NCI-H146 treated with DMSO at 0.1 percent for 48 hours (cell line): ENCODE data around the gene RBFOX2.
"Not testable (repeated sequence)": the region's sequence is repeated elsewhere in the genome, so short reads cannot be mapped to it uniquely, and the experiment has no call there.

Experiments used
- DNase-seq: peaks from one replicate; lab custom pipeline; 2025; ENCODE audit not compliant: unreplicated experiment; lab: John Stamatoyannopoulos, UW

Gene RBFOX2, protein sequence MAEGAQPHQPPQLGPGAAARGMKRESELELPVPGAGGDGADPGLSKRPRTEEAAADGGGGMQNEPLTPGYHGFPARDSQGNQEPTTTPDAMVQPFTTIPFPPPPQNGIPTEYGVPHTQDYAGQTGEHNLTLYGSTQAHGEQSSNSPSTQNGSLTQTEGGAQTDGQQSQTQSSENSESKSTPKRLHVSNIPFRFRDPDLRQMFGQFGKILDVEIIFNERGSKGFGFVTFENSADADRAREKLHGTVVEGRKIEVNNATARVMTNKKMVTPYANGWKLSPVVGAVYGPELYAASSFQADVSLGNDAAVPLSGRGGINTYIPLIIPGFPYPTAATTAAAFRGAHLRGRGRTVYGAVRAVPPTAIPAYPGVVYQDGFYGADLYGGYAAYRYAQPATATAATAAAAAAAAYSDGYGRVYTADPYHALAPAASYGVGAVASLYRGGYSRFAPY

DNA sequence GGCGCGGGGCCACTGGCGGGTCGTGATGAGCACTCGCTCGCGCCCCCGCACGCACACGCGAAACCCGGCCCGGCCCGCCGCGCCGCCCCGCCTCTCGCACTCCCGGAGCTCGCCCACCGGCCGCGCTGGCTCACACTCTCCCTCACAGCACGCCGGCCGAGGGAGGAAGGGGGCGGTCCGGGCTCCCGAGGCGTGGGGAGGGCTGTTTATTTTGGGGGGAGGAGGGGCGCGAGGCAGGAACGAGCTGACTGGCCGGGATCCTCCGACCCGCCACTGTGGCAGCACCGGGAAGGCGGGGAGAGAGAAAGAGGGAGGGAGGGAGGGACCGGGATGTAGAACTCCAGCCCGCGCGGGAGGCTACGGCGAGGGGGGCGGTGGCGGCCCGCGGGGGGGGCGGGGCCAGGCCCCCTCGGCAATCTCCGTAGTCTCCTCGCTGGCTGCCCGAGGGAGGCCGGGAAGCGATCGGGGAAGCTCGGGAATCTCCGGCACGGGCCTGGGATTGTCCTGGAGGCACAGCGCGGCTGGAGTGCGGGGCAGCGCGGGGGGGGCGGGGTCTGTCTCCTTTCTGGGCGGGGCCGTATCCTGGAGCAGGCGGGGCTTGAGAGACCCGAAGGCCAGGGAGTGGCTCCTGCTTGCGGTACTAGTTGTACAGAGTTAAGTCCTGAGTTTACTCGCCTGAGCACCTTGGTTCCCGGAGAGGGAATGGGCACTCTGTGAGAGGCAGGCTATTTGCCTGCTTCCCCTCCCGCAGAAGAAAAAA lies at the start of gene RBFOX2:
TSS of gene RBFOX2 (minus strand) at position 179 of the 760 bp plus-strand sequence. CDS start 399 bp downstream, outside the sequence.
- peak; percentile 95 for DNase-seq

DNA sequence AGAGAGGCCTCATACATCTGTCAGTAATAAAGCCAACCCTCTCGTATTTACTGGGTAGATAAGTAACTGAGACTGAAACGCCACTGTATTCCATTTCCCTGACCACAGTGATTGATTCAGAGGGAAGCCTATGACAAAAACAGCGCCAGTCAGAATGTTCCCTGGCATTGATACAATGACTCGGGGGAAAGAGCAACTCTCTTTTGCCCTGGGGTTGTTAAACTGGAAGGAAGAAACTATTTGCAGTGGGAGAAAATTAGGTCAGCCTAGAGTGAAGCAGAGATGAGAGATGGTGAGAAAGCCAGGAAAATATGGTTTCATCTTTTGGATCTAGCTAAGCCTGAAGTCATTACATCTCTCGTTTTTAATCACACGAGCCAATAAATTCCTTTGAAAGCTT lies 48.6 kb upstream of the RBFOX2 start:
- no peak for DNase-seq

DNA sequence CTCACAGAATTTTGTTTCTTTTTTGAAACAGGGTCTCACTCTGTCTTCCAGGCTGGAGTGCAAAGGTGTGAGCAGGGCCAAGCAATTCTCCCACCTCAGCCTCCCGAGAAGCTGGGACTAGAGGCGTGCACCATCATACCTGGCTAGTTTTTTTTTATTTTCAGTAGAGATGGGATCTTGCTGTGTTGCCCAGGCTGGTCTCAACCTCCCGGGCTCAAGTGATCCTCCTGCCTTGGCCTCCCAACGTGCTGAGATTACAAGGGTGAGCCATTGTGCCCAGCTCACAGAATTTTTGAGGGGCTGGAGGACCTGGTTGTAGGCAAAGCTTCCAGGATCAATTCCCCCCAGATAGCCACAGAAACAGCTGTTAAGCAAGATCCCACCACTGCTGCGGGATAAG lies 47.1 kb upstream of the RBFOX2 start:
- no peak for DNase-seq

DNA sequence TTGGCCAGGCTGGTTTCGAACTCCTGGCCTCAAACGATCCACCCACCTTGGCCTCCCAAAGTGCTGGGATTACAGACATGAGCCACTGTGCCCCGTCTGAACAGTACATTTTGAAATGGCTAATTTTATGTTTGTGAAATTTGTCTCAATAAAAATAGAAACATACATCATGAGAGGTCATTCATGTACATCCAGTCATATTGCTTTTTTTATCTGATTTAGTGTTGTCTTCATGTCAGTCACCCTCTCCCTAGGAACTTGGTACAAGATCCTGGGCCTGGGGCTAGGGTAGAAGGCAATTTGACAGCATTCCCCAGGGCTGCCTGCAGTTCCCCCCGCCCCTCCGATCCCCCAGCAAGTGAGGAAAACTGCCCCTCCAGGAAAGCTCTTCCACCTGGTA lies 46.6 kb upstream of the RBFOX2 start:
- DNase-seq = no peak

DNA sequence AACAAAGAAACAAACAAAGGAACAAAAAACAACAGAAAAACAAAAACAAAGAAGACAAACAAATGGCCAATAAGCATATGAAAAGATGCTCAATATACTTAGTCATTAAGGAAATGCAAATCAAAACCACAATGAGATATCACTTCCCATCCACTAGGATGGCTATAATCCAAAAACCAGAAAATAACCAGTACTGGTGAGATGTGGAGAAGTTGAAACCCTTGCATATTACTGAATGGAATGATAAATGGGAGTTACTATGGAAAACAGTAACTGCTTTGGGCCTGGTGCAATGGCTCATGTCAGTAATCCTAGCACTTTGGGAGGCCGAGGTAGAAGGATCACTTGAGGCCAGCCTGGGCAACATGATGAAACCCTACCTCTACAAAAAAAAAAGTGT lies 44.9 kb upstream of the RBFOX2 start:
- no peak for DNase-seq

DNA sequence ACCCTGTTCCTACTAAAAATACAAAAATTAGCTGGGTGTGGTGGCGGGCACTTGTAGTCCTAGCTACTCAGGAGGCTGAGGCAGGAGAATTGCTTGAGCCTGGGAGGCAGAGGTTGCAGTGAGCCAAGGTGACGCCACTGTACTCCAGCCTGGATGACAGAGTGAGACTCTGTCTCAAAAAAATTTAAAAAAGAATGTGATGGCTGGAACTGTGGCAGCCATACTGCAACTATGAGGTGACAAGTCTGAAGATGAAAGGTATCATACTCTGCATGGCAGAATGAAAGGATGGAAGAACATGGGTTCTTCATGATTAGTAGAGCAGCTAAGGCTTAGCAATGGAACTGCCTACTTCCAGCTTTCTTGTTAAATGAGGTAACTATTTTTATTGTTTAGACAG lies 42.0 kb upstream of the RBFOX2 start:
- not testable (repeated sequence) for DNase-seq

DNA sequence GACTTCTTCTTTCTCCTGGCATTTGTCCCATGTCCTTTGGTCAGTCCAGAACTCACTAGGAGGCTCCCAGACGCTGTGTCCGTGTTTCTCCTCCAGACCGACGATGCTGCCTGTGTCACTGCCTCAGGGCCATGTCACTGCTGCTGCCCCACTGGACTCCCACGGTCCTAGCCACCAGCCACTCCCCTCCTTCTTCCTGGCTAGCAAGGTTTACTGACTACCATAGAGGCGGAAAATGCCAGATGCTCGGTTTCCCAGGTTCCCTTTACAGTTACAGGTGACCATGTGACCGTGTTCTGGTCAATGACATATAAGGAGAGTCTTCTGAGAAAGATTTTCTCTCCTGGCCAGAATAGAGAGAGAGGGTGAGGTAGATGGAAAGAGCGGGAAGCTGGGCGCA lies 40.7 kb upstream of the RBFOX2 start:
- DNase-seq = no peak

DNA sequence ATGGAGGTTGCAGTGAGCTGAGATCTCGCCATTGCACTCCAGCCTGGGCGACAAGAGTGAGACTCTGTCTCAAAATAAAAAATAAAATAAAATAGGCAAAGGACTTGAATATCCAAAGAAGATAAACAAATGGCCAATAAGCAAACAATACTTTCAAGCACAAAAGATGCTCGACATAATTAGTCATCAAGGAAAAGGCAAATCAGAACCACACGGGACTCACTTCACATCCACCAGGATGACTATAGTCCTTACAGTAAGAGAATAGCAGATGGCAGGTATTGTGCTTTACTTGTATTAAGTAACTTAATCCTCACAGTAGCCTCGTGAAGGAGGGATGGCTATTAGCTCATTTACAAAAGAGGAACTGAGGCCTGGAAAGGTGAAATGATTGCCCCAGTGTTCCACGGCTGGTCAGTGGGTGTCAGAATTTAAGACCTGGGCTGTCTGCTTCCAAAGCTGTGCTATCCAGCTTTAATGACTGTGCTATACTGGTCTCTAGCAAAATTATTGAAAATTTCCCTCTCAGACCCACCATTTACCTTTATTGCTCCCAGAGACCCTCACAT lies 40.2 kb upstream of the RBFOX2 start:
- no peak for DNase-seq

DNA sequence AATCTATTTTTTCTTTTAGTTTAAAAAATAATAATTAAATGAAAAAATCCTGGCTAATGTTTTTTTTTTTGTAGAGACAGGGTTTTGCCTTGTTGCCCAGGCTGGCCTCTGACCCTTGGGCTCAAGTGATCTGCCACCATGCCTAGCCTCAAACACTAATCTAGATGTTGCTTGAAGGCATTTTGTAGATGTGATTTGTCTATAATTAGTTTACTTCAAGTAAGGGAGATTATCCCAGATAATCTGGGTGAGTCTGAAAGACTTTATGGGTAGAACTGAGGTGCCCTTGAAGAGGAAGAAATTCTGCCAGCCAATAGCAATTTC lies 38.6 kb upstream of the RBFOX2 start:
- DNase-seq = no peak

DNA sequence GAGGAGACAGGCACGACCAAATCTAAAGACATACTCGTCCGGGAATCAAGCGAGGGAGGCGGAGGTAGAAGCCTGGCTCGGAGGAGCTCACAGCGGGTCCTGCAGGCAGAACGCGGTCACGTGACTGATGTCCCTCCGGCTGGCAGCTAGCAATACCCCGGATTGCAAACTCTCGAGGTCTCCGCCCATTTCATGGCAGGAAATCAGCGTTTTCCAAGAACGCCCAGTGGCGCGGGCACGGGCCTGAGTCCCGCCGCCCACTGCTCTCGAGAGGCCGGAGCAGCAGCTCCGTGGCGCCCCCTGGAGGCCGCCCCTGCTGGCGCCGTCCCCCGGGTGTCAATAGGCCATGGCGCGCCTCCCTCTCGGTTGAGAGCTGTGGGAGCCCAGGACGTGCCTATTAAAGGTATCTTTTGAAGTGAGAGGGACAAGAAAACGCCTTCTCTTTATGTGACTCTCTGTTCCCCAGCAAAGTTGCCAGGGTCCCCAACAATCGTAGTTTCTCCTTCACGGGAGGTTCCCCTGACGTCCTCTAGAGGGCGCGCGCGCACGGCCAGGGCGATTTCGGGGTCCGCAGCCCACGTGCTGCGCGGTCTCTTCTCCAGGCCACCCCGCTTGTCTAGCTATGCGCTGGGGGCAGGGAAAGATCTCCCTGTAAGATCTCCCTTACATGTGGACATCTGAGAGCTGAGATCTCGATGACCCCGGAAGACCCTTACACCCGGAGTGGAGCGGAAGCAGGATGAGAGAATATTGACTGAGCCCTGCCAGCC lies 37.3 kb upstream of the RBFOX2 start:
- peak; percentile 81 for DNase-seq

DNA sequence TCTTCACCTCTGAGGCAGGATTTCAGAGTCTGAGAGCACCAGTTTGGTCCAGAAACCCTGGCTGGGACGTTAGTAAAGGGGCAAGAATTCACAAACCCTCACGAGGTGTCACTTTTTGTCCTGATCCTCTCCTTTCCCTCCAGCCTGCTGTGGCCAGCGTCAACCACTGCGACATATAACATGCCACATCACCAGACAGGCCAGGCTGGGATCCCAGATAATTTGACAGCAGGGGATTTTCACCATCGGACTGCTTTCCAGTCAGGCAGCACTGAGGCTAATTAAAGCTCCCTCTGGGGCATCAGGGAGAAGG lies 36.8 kb upstream of the RBFOX2 start:
- DNase-seq = no peak

DNA sequence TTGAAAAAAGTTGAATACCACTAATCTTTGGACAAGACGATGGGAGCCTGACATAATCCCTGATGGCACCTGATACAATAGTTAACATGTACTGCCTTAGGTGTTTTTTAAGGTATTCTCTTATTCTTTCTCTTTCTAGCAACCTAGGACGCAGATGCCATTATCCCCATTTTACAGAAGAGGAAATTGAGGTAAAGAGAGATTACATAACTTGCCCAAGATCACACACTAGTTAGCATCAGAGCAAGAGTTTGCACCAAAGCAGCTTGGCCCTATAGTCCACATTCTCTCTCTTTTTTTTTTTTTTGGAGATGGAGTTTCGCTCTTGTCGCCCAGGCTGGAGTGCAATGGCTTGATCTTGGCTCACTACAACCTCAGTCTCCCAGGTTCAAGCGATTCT lies 35.7 kb upstream of the RBFOX2 start:
- DNase-seq = no peak

DNA sequence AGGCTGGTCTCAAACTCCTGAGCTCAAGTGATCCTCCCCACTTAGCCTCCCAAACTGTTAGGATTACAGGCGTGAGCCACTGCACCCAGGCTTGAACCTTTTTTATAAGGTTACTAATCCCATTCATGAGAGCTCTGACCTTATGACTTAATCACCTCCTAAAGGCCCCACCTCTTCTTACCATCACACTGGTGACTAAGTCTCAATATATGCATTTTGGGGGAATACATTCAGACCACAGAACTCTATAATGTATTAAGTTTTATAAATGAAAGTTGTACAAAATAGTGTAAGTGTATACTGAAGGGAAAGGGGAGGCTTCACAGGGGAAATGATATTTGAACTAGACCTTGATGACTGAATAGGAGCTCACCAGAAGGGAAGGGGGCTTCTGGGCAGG lies 28.4 kb upstream of the RBFOX2 start:
- no peak for DNase-seq

DNA sequence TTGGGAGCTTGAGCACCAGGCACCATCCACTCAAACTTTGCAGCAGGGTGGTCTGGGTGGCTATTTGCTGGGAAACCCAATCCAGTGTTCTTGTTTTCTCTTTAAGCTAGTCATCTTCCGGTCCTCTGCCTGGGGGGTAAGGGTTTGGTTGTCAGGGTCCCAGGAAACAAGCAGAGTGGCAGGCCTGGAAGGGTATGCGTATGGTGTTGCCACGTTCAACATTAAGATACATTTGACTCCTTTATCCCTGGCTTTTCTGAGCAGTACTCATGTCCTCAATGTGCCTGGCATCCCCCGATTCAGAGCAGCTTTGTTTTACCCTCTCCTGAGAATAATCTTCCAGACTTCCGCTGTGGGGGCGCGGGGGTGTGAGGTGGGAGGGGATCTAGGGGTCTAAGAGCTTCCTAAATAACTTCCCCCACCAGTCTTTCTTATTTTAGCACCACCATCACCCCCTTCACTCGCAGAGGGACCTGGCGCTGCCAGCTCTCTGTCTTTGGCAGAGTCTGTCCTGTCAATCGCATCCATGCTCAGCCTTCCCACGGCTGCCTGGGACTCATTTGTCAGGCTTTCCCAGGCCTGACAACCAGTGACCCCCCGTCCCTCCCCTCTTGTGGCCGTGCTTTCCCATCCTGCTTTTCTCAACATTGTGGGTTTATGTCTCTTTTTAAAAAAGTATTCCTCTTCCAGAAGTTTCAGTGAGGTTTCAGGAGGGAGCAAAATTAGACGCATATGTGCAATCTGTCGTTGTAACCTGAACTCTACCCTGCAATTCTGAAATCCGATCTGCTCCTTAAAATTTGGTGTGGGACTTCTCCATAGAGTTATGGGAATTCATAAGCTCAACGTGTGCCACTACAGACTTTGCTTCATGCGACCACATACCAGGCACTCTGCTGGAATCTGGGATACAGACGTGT lies 27.0 kb upstream of the RBFOX2 start:
- DNase-seq = no peak

DNA sequence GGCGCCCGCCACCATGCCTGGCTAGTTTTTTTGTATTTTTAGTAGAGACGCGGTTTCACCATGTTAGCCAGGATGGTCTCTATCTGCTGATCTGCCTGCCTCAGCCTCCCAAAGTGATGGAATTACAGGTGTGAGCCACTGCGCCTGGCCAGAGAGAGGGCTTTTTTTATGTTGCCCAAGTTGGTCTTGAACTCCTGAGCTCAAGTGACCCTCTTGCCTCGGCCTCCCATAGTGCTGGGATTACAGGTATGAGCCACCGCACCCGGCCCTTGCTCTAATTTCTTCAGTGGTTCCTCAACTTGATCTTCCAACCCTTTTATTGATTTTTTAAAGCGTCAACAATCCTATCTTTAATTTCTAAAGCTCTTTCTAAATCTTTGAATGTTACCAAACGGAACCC lies 25.8 kb upstream of the RBFOX2 start:
- DNase-seq = not testable (repeated sequence)

DNA sequence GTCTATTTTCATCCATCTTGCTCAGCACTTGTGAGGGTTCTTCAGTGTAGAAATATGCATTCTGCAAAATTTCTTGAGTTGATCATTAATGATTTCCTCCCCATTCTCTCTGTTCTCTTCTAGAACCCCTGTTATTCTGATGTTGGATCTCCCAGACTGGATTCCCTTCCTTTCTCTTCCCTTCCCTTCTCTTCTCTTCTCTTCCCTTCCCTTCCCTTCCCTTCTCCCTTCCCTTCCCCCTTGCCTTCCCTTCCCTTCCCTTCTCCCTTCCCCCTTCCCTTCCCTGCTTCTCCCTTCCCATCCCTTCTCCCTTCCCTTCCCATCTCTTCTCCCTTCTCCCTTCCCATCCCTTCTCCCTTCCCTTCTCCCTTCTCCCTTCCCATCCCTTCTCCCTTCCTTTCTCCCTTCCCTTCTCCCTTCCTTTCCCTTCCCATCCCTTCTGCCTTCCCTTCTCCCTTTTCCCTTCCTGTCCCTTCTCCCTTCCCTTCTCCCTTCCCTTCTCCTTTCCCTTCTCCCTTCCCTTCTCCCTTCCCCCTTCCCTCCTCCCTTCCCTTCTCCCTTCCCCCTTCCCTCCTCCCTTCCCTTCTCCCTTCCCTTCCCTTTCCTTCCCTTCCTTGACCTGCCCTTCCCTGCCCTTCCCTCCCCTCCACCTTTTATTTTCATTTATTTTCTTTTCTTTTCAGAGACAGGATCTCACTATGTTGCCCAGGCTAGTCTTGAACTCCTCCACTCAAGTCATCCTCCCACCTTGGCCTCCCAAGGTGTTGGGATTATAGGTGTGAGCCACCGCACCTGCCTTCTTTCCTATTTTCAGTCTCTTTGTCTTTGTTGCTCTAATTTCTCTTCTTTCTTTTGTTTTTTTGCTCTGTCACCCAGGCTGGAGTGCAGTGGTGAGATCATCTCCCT lies 24.9 kb upstream of the RBFOX2 start:
- DNase-seq = no peak

DNA sequence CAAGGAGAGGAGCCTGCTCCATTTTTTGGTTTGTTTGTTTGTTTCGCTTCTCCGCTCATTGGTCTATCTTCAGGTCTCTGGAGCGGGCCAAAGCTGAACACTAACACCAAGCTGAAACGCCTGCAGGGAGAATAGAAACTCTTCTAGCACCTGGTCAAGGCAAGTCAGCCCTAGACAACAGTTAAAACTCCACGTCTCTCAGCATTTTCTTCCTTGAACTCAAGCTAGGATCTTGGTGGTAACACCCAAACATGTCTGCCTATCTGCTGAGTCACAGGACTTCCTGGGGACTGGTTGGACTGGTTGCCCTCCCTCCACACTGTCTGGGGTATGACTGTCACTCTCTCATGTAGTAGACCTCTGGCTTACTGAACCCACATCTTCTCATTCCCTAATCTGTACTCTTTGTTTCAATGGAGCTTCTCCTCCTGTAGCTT lies 23.9 kb upstream of the RBFOX2 start:
- no peak for DNase-seq

DNA sequence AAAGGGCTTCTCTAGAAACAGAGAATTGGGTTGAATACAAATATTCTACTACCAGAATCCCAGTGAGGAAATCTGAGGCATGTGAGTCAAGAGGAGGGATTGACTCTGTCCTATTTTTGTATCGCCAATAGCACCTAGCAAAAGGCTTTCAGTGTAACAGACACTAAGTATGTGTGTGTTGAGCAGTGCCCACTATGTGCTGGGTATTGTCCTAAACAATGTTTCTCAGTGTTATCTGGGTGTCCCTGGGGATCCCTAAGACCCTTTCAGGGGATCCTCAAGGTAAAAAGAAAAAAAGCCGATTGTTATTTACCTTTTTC lies 21.0 kb upstream of the RBFOX2 start:
- DNase-seq = no peak

DNA sequence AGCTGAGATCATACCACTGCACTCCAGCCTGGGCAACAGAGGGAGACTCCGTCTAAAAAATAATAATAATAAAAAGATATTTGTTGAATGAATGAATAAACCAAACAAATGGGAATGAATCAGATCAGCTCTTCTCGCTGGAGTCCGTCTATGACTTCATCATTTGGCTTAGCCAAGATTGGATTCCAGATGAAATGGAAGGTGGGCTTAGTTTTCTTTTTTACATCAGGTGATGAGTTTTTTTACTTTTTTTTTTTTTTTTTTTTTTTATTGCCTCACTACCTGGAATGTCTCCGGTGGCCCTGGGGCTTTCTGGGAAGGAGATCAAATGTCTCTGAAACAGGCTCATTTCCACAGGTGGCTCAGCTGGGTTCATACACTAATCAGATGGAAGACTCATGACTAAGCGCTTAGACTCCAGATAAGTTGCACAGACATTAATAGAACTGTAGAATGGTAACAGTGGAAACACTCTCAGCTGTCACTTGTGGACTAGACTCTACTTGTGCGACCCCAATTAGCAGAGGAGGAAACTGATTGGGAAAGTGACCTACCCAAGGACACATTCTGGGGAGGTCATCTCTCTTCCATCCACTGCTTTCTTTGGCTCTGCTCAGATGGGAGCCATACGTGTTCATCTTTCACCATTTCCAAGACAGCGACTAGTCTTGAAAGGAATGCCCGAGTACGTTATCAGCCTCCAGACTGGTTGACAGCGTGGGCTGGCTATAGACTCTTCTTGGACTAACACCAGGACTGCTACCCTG lies 20.5 kb upstream of the RBFOX2 start:
- DNase-seq = no peak
